SU-DHL-6 (cell line): ENCODE data around the gene ARHGEF26.

Source experiments
- CTCF ChIP-seq: fragments of 200-600 bp; sonication (generic); IDR thresholded peaks from one replicate; pipeline ENCODE4 v1.5.1; 2017; ENCODE audit warnings: antibody characterized with exemption, mild to moderate bottlenecking, low read length, moderate library complexity; ENCODE audit not compliant: insufficient read depth, poor library complexity, severe bottlenecking
- EZH2phosphoT487 ChIP-seq: fragments of 200-600 bp; sonication (generic), shearing (Covaris generic); conservative IDR thresholded peaks from 2 replicates; pipeline ENCODE4 v1.6.1; 2018; ENCODE audit warnings: mild to moderate bottlenecking, antibody characterized with exemption, low read length, moderate library complexity, mixed read lengths

DNA sequence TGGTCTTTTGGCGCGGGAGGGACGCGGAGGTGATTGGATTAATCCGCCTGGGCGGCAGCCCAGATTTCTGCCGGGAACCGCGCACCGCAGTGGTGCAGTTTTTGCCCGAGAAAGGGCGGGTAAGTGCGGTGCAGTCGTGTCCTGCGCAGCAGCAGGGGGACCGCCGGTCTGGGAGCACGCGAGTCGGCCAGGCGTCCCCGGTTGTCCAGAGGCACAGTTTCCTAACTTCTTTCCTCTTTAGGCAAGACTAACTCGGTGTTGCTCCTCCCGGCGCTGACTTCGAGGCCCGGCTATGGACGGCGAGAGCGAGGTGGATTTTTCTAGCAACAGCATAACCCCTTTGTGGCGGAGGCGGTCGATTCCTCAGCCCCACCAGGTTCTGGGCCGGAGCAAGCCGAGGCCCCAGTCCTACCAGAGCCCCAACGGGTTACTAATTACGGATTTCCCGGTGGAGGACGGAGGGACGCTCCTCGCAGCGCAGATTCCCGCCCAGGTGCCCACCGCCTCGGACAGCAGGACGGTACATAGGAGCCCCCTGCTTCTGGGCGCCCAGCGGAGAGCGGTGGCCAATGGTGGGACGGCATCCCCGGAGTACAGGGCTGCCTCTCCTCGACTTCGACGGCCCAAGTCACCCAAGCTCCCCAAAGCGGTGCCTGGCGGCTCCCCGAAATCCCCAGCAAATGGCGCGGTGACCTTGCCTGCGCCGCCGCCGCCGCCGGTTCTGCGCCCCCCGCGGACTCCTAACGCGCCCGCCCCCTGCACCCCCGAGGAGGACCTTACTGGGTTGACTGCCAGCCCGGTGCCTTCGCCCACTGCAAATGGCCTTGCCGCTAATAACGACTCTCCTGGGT, 736 bp downstream of the ARHGEF26 start:
- TF ChIP-seq CTCF (no peak), EZH2phosphoT487 (no peak)
